22Rv1 (cell line): Measurements from ENCODE around the gene EXOC4.

Experiments used
- ZFX ChIP-seq: fragments of 450-650 bp; IDR thresholded peaks from 2 replicates; pipeline ENCODE4 v1.6.1; 2017; ENCODE audit warnings: antibody characterized with exemption, borderline replicate concordance
- TF ChIP-seq, protein P1 (sequence below): fragments of 450-650 bp; IDR thresholded peaks from 2 replicates; pipeline ENCODE4 v1.5.1; 2017; ENCODE audit warnings: mild to moderate bottlenecking

DNA sequence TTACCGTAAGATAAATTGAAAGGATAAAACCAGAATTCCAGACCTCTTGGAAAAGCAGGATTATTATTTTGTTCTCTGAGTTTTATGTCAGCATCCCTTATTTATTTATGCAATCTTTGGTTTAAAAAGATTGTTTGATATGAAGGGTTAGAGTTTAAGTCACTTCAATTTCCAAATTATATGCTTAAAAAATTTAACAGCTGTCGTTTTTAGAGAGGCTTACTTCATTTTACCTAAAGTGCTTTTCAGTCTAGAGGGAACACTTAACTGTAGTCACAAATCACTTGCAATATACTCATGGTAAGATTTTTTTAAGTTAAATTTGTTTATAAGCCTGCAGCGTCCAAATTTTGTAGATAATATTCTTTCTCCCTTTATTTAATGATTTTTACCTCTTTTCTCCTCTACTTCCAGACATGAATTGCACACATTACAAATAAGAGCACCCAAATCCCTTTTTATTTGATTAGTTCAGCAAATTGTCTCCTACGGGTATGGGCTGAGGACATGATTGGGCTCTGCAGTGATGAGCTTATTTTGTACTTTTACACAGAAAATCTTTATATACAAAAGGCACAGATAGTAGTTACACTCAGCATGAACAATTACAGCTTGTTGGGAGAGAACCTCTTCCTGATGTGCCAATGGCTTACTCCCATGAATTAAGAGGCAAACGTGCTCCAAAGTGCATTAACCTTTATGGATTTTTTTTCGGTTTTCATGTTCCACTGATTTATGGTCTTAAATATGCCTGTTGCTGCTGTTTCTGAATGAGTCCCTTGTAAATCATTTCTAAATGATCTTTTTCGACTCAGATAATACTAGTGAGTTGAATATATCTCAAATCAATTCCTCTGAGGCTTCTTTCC lies 555.0 kb downstream of the EXOC4 start:
- TF ChIP-seq, protein P1, sequence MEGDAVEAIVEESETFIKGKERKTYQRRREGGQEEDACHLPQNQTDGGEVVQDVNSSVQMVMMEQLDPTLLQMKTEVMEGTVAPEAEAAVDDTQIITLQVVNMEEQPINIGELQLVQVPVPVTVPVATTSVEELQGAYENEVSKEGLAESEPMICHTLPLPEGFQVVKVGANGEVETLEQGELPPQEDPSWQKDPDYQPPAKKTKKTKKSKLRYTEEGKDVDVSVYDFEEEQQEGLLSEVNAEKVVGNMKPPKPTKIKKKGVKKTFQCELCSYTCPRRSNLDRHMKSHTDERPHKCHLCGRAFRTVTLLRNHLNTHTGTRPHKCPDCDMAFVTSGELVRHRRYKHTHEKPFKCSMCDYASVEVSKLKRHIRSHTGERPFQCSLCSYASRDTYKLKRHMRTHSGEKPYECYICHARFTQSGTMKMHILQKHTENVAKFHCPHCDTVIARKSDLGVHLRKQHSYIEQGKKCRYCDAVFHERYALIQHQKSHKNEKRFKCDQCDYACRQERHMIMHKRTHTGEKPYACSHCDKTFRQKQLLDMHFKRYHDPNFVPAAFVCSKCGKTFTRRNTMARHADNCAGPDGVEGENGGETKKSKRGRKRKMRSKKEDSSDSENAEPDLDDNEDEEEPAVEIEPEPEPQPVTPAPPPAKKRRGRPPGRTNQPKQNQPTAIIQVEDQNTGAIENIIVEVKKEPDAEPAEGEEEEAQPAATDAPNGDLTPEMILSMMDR: no peak
- no peak for TF ChIP-seq ZFX
